CD4-positive, alpha-beta T cell treated with Interleukin-17A for 1 hour (primary cell): ENCODE measurements around the gene PAX2.

Source experiments
- DNase-seq: peaks from one replicate; pipeline ENCODE4 v3.0.0-alpha.2; 2020

Gene PAX2

GRCh38 chr10:100740476-100741377 lies 4.7 kb upstream of the PAX2 start:
- no peak for DNase-seq

- no peak for DNase-seq
These were observed 3.9 kb upstream of the PAX2 start for GRCh38 chr10:100741378-100742075.

- no peak for DNase-seq
These were observed 3.2 kb upstream of the PAX2 start for GRCh38 chr10:100742076-100742771.

GRCh38 chr10:100742936-100743335 lies 2.4 kb upstream of the PAX2 start:
- DNase-seq = no peak

GRCh38 chr10:100743626-100744135 lies 1.7 kb upstream of the PAX2 start:
- peak; percentile 53 for DNase-seq

GRCh38 chr10:100744136-100744986 lies 1.0 kb upstream of the PAX2 start:
- DNase-seq = no peak

GRCh38 chr10:100745882-100746783 lies 751 bp downstream of the PAX2 start:
- no peak for DNase-seq

- DNase-seq = no peak
These were observed 1.5 kb downstream of the PAX2 start for GRCh38 chr10:100746784-100747455.

GRCh38 chr10:100747456-100748230 lies 2.3 kb downstream of the PAX2 start:
- DNase-seq = no peak

- no peak for DNase-seq
These were observed 3.1 kb downstream of the PAX2 start for GRCh38 chr10:100748231-100749058.

- DNase-seq = no peak
These were observed 3.6 kb downstream of the PAX2 start for GRCh38 chr10:100749059-100749308.

- DNase-seq = no peak
These were observed 4.2 kb downstream of the PAX2 start for GRCh38 chr10:100749309-100750217.

GRCh38 chr10:100750291-100751210 lies 5.2 kb downstream of the PAX2 start:
- DNase-seq = no peak

- DNase-seq = no peak
These were observed 6.0 kb downstream of the PAX2 start for GRCh38 chr10:100751211-100751933.

- no peak for DNase-seq
These were observed 10.4 kb downstream of the PAX2 start for GRCh38 chr10:100755821-100756220.

- DNase-seq = no peak
These were observed 13.9 kb downstream of the PAX2 start for GRCh38 chr10:100759331-100759730.
